Heart right ventricle (tissue), 16 donors: ENCODE data around the gene PPFIBP1. TPM values are rescaled to one million over a fixed set of nuclear protein-coding genes. Genes with fewer than 3 reads are reported as not detected.

Experiments
- ATAC-seq, 8 donors: fragments of 200-7000 bp; cut with Tn5 transposase; one replicate each; pipeline ENCODE4 v1.9.1; 2020; ENCODE audit warnings: mild to moderate bottlenecking in 8 of 8, moderate library complexity in 8 of 8, moderate number of reproducible peaks in 1 of 8
- DNase-seq, 2 donors: peaks; one replicate each; pipeline ENCODE4 v3.0.0-alpha.2; 2020
- H3K27ac ChIP-seq, 10 donors: fragments of 200-600 bp; sonication (generic) in 2 of 10; one replicate each; pipeline versions ENCODE4 v1.5.0 to v1.8.0; 2020 to 2022; ENCODE audit warnings: mild to moderate bottlenecking in 3 of 10
- H3K27me3 ChIP-seq, 7 donors: fragments of 200-600 bp; one replicate each; pipeline ENCODE4 v1.8.0; 2021 to 2022; ENCODE audit warnings: mild to moderate bottlenecking in 2 of 7
- H3K36me3 ChIP-seq, 9 donors: fragments of 200-600 bp; sonication (generic) in 1 of 9; one replicate each; pipeline versions ENCODE4 v1.5.0 to v1.8.0; 2020 to 2022; ENCODE audit warnings: mild to moderate bottlenecking in 2 of 9
- H3K4me1 ChIP-seq, 9 donors: fragments of 200-600 bp; sonication (generic) in 1 of 9; one replicate each; pipeline versions ENCODE4 v1.5.0 to v1.8.0; 2020 to 2022; ENCODE audit warnings: mild to moderate bottlenecking in 4 of 9
- H3K4me3 ChIP-seq, 10 donors: fragments of 200-600 bp; sonication (generic) in 2 of 10; one replicate each; pipeline versions ENCODE4 v1.5.0 to v1.8.0; 2020 to 2022; ENCODE audit warnings: mild to moderate bottlenecking in 7 of 10, moderate library complexity in 2 of 10
- H3K9me3 ChIP-seq, 11 donors: fragments of 200-600 bp in 10 of 11; sonication (generic) in 2 of 11; one replicate each; pipeline versions ENCODE4 v1.5.0 to v1.8.0; 2013 to 2022; ENCODE audit warnings: mild to moderate bottlenecking in 2 of 11, control low read depth in 1 of 11, moderate library complexity in 1 of 11
- WGBS, 2 donors: extraction: QIAGEN DNeasy Blood & Tissue Kit; methylation state at CpG; one replicate each; pipeline ENCODE4 v1.1.7; 2013; ENCODE audit warnings: inconsistent platforms in 1 of 2; 5-methylcytosine and 5-hydroxymethylcytosine counted together
- intact Hi-C, 10 donors: fragments of 100-400 bp; cut with DNase I; formaldehyde crosslinking; loops; one replicate each; pipeline versions ENCODE4 v1.11.1 to v1.14.2; 2022
- polyA plus RNA-seq, 2 donors: library from polyadenylated mRNA; stranded (reverse); fragments of 200-250 nt; gene quantifications; one replicate each; pipeline ENCODE4 v1.2.3, GENCODE V29; 2013
- total RNA-seq, 10 donors: library from RNA; stranded (reverse); fragmentation: NEBNext Ultra II Directional in 3 of 10; extraction: Animal tissue kit (Norgen Biotek cat#: 25700) in 3 of 10; gene quantifications; one replicate each; pipeline versions ENCODE4 v1.2.1 to v1.2.4, GENCODE V29; 2021 to 2023
- TF ChIP-seq, protein P1 (sequence below), 9 donors: fragments of 200-600 bp; sonication (generic) in 2 of 9; IDR thresholded peaks; one replicate each; pipeline versions ENCODE4 v1.5.0 to v1.8.0; 2021 to 2022; ENCODE audit warnings: antibody characterized with exemption in 9 of 9, mild to moderate bottlenecking in 5 of 9, moderate library complexity in 1 of 9
- donor health status: Arrhythmogenic right ventricular cardiomyopathy.
- donor health status: ischemic (EF 13 %, LVEDD 7.1; RV severe dilation, severe dysfunction).
- donor health status: healthy with polysubstance abuse.
- donor health status: DM: no; HTN: yes; CAD: no.
- donor health status: DM: no; HTN: no; CAD: no.
- donor health status: ischemic (EF 25% LVEDD 6.9; RV normal size, moderate dysfunction).
- donor health status: ischemic (EF 25% LVEDD 5.7; RV mildly dilated, moderate dysfunction).
- donor health status: healthy.
- donor health status: DM: yes; HTN: yes; CAD: no.
- donor health status: Ischemic cardiomyopathy.
- donor health status: ischemic (EF 35%, LVEDD 5.7; RV mildly dilated, moderate dysfunction).
- donor health status: nonischemic (EF 11% LVEDD 7.7; RV severe dilation, severe dysfunction).
- donor health status: DM: yes; HTN: yes; CAD: no.
- donor health status: PGD.
- donor health status: ischemic (EF 29% LVEDD 5.4; RV normal size, mild dysfunction).
- donor health status: nonischemic (EF 23%, LVEDD 6.1; RV moderate dilation, normal function).

The PPFIBP1 gene
- total and polyA plus RNA-seq, 12 donors, result 22.9 to 450 (median 314) TPM

DNA sequence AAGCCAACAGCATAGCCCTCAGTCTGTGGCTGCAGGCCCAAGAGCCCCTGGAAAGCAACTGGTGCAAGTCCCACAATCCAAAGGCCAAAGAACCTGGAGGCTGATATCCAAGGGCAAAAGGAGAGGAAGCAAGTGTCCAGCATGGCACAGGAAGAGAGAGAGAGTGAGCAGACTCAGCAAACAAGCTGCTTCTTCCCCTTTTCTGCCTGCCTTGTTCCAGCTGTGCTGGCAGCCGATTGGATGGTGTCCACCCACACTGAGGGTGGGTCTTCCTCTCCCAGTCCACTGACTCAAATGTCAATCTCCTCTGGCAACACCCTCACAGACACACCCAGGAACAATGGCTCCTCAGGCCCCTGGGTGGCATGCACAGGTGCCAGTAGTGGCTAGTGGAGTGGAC is 44.0 kb upstream of the PPFIBP1 start:
- no peak for DNase-seq

DNA sequence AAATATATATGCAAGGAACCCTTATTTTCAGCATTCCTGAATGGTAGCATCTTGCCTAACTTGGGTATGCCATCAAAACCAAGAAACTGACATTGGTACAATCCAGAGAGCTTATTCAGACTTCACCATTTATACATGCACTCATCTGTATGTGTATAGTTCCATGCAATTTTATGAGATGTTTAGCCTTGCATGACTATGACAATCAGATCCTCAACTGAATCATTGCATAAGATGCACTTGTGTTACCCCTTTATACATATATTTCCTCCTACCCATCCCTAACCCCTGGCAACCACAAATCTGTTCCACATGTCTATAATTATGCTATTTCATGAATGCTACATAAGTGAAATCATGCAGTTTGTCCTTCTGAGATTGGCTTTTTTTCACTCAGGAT is 37.0 kb upstream of the PPFIBP1 start:
- TF ChIP-seq, protein P1, sequence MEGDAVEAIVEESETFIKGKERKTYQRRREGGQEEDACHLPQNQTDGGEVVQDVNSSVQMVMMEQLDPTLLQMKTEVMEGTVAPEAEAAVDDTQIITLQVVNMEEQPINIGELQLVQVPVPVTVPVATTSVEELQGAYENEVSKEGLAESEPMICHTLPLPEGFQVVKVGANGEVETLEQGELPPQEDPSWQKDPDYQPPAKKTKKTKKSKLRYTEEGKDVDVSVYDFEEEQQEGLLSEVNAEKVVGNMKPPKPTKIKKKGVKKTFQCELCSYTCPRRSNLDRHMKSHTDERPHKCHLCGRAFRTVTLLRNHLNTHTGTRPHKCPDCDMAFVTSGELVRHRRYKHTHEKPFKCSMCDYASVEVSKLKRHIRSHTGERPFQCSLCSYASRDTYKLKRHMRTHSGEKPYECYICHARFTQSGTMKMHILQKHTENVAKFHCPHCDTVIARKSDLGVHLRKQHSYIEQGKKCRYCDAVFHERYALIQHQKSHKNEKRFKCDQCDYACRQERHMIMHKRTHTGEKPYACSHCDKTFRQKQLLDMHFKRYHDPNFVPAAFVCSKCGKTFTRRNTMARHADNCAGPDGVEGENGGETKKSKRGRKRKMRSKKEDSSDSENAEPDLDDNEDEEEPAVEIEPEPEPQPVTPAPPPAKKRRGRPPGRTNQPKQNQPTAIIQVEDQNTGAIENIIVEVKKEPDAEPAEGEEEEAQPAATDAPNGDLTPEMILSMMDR (IDR thresholded peaks at IDR 0.05), result no peak
- H3K27me3 ChIP-seq, result no peaks in the 10 kb centered on the region
- ATAC-seq (no peak), DNase-seq (no peak)
- no peak overlapping the region for H3K4me3 ChIP-seq
- intact Hi-C loops, result no loop called here
- no peaks in the 10 kb centered on the region for H3K4me1 ChIP-seq
- H3K9me3 ChIP-seq, result no peaks in the 10 kb centered on the region
- no peak overlapping the region for H3K27ac ChIP-seq
- H3K36me3 ChIP-seq, result no peaks in the 10 kb centered on the region

More for the DNA sequence above, 44.0 kb upstream of the PPFIBP1 start:
- TF ChIP-seq, protein P1 (IDR thresholded peaks at IDR 0.05), result no peak
- no peaks in the 10 kb centered on the region for H3K27me3 ChIP-seq
- no peaks in the 10 kb centered on the region for H3K4me1 ChIP-seq
- intact Hi-C loops, result no loop called here
- H3K36me3 ChIP-seq, result no peaks in the 10 kb centered on the region
- no peak overlapping the region for H3K4me3 ChIP-seq
- no peak overlapping the region for H3K27ac ChIP-seq
- ATAC-seq, result no peak
- H3K9me3 ChIP-seq, result peaks cover 0 to 35% (median 24%) of the 10 kb centered on the region in 11 donors
- WGBS, 2 donors, result 71 to 78% methylated on average over 1 of the region's 1 CpG

- intact Hi-C loops, result no loop called here
- TF ChIP-seq, protein P1 (IDR thresholded peaks at IDR 0.05), result peak in 1 of 9 donors; percentile 14
- Histone ChIP-seq H3K27me3 (no peaks in the 10 kb centered on the region), H3K27ac (no peak overlapping the region), H3K9me3 (no peaks in the 10 kb centered on the region), H3K36me3 (no peaks in the 10 kb centered on the region), H3K4me3 (no peak overlapping the region), H3K4me1 (no peaks in the 10 kb centered on the region)
- 76 to 83% methylated on average over 5 of the region's 5 CpGs for WGBS, 2 donors
- DNase-seq, result no peak
- no peak for ATAC-seq
These were observed 35.5 kb upstream of the PPFIBP1 start for GRCh38 chr12:27488479-27488878.

GRCh38 chr12:27491226-27491625 is 32.8 kb upstream of the PPFIBP1 start:
- ATAC-seq (no peak), DNase-seq (no peak)
- Histone ChIP-seq H3K36me3 (no peaks in the 10 kb centered on the region), H3K27ac (no peak overlapping the region), H3K9me3 (no peaks in the 10 kb centered on the region), H3K4me3 (no peak overlapping the region), H3K4me1 (no peaks in the 10 kb centered on the region), H3K27me3 (no peaks in the 10 kb centered on the region)
- TF ChIP-seq, protein P1 (IDR thresholded peaks at IDR 0.05), result no peak
- 91 to 96% methylated on average over 2 of the region's 2 CpGs for WGBS, 2 donors
- intact Hi-C loops, result loop anchor here in 2 of 10 donors (10.0 kb wide), 1 partner anchor 46 kb away; the partner anchor contains the start of gene SMCO2 (in 2 of the 2)
